ENCODE data around the gene ZC3H13. TPM values are rescaled to one million over a fixed set of nuclear protein-coding genes. Genes with fewer than 3 reads are reported as not detected.

The ZC3H13 gene
- total RNA-seq, 1 experiment from 2014 or later, result 61.9 TPM

DNA sequence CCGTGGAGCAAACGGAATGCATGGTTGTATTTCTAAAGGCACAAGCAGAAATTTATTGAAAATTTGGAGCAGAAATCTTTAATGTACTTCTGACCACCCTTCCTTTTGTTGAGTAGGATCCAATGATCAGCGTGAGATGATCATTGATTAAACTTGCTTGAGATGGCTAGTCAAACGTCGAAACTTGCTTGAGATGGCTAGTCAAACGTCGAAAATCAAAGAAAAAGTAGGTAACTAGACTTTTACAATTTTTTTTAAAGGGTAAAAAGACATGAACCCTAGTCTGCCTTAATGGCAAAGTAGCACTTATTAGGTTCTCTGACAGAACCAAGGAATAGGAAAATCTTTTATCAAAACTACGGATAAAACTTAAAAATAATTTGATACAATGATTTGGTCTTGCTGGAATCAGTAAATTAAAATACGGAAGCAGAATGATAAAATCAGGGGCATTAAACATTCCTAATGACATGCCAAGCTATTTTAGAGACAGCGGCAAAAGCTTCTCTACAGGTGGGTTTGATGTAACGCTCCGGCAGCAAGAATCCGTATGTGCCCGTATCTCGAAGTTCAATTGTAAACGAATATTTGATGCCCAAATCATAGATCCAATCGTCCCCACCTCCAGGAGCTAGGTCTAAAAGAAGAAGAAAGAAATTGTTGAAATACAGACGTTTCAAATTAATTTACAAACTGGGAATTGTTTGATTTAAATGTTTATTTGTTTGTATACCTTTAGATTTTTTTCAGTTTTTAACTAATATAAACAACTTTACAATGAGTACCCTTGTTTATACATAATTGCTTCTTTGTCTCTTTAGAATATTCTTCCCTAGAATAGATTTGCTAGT is 841 bp upstream of the ZC3H13 start:
- peak overlapping the region; percentile 97 to 98 (median 97); a peak in 6 of 7 replicates for H3K27ac Mint-ChIP-seq
- no CpG with 5 or more reads among the region's 18 CpGs for WGBS (ENCODE audit: extremely low coverage, insufficient read length, low lambda C conversion rate)
- Histone ChIP-seq H3K4me1 (ENCODE audit: insufficient read depth, low read length) (no peaks in the 10 kb centered on the region), H3K27ac (ENCODE audit: insufficient read length, low read depth, low read length) (no peak overlapping the region), H2BK5ac (ENCODE audit: insufficient read length, low read length) (no peak overlapping the region), H2BK120ac (ENCODE audit: low read depth, low read length, poor library complexity, severe bottlenecking) (no peak overlapping the region), H3K4me2 (ENCODE audit: insufficient read depth, insufficient read length, low read length) (peak overlapping the region; percentile 75), H3K4ac (ENCODE audit: low read depth, low read length) (no peak overlapping the region), H3K23ac (ENCODE audit: insufficient read length, low read depth, low read length) (no peak overlapping the region), H3K9me3 (ENCODE audit: control insufficient read depth, low read depth, low read length) (no peaks in the 10 kb centered on the region), H3K79me1 (ENCODE audit: insufficient read depth, low read depth, low read length, poor library complexity, severe bottlenecking) (no peaks in the 10 kb centered on the region), H3K27me3 (ENCODE audit: insufficient read depth, low read length) (no peaks in the 10 kb centered on the region), H3K79me2 (ENCODE audit: insufficient read depth, low read length) (peaks cover 17% of the 10 kb centered on the region; the same call in 1 of the 2 replicates), H3T11ph (ENCODE audit: low read length) (no peak overlapping the region), H3K18ac (ENCODE audit: insufficient read length, low read depth, low read length) (no peak overlapping the region), H3K9ac (ENCODE audit: extremely low read depth, insufficient read length, low read length) (peak overlapping the region; percentile 73), H3K23me2 (ENCODE audit: insufficient read length, low read depth, low read length, poor library complexity, severe bottlenecking) (no peaks in the 10 kb centered on the region), H2BK20ac (ENCODE audit: low read depth, low read length, poor library complexity, severe bottlenecking) (no peak overlapping the region), H3K56ac (ENCODE audit: insufficient read length, low read depth, low read length) (no peak overlapping the region), H3K14ac (ENCODE audit: insufficient read depth, low read length) (no peak overlapping the region), H4K91ac (ENCODE audit: insufficient read length, low read depth, low read length) (no peak overlapping the region), H4K8ac (replicated peaks; ENCODE audit: insufficient read length, low read depth, low read length) (no peak overlapping the region), H2BK15ac (ENCODE audit: low read depth, low read length) (no peak overlapping the region), H2BK12ac (ENCODE audit: insufficient read length, low read depth, low read length) (no peak overlapping the region), H2AFZ (ENCODE audit: low read length) (peak overlapping the region; percentile 65), H4K5ac (ENCODE audit: insufficient read length, low read depth, low read length) (no peak overlapping the region), H4K20me1 (ENCODE audit: control insufficient read depth, insufficient read depth, insufficient read length) (no peaks in the 10 kb centered on the region), H2AK5ac (ENCODE audit: insufficient read length, low read length) (no peak overlapping the region)
- no peaks in the 10 kb centered on the region for H3K9me3 Mint-ChIP-seq
- H3K27me3 Mint-ChIP-seq (ENCODE audit: low read depth), result no peaks in the 10 kb centered on the region; the same call in 1 of the 2 replicates
- TF ChIP-seq, protein P1, sequence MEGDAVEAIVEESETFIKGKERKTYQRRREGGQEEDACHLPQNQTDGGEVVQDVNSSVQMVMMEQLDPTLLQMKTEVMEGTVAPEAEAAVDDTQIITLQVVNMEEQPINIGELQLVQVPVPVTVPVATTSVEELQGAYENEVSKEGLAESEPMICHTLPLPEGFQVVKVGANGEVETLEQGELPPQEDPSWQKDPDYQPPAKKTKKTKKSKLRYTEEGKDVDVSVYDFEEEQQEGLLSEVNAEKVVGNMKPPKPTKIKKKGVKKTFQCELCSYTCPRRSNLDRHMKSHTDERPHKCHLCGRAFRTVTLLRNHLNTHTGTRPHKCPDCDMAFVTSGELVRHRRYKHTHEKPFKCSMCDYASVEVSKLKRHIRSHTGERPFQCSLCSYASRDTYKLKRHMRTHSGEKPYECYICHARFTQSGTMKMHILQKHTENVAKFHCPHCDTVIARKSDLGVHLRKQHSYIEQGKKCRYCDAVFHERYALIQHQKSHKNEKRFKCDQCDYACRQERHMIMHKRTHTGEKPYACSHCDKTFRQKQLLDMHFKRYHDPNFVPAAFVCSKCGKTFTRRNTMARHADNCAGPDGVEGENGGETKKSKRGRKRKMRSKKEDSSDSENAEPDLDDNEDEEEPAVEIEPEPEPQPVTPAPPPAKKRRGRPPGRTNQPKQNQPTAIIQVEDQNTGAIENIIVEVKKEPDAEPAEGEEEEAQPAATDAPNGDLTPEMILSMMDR (conservative IDR thresholded peaks at IDR 0.05), result no peak
- H3K4me3 Mint-ChIP-seq, result peak overlapping the region; percentile 92 to 93
- H3K4me1 Mint-ChIP-seq, result peaks cover 6 to 13% of the 10 kb centered on the region in 2 experiments
- no peak for DNase-seq
- no peaks in the 10 kb centered on the region for H3K36me3 Mint-ChIP-seq (ENCODE audit: insufficient read depth in 1 of 3, low read depth in 3 of 3)

Measured in H9 (cell line).